HEK293 (cell line): ENCODE results near the gene DENND2A.
"Not testable (repeated sequence)": the region's sequence is repeated elsewhere in the genome, so short reads cannot be mapped to it uniquely, and the experiment has no call there.

ENCODE experiments used
- CTCF ChIA-PET: fragments of 350-600 bp; formaldehyde crosslinking; extraction: SDS; loops from one replicate; lab custom pipeline; 2021; ENCODE audit warnings: antibody characterized with exemption; lab: Yijun Ruan, JAX
- POLR2A ChIA-PET: fragments of 300-600 bp; formaldehyde crosslinking; extraction: SDS; loops from one replicate; lab custom pipeline; 2020; ENCODE audit warnings: antibody characterized with exemption, inconsistent platforms; lab: Yijun Ruan, JAX
- H3K27ac ChIP-seq: fragments of 200-500 bp; sonication (Bioruptor generic); 2 replicates; pipeline ENCODE4 v1.5.1; 2014; ENCODE audit warnings: low read depth, low read length, control low read depth, inconsistent platforms; ENCODE audit errors: extremely low read depth
- H3K36me3 ChIP-seq, 2 experiments: fragments of 200-500 bp in 1 of 2; sonication (Bioruptor generic) in 1 of 2; 1 replicate in 1 of 2; 2 replicates in 1 of 2; pipeline ENCODE4 v1.5.1; 2014 to 2017; ENCODE audit warnings: inconsistent platforms in 2 of 2, low read length in 2 of 2; ENCODE audit not compliant: control insufficient read depth in 2 of 2, insufficient read depth in 1 of 2
- H3K4me1 ChIP-seq: fragments of 200-500 bp; sonication (Bioruptor generic); 2 replicates; pipeline ENCODE4 v1.5.1; 2014; ENCODE audit warnings: mild to moderate bottlenecking, low read length, inconsistent platforms; ENCODE audit not compliant: control insufficient read depth, insufficient read depth
- H3K4me3 ChIP-seq: 2 replicates; pipeline ENCODE4 v1.5.1; 2011; ENCODE audit warnings: low read depth, mild to moderate bottlenecking, control low read depth, low read length, moderate library complexity
- H3K9me3 ChIP-seq: fragments of 200-500 bp; sonication (Bioruptor generic); 2 replicates; pipeline ENCODE4 v1.5.1; 2014; ENCODE audit warnings: low read depth, low read length, inconsistent platforms; ENCODE audit not compliant: control insufficient read depth, insufficient read depth
- HIC1 ChIP-seq: fragments of 450-650 bp; formaldehyde crosslinking; IDR thresholded peaks from 2 replicates; pipeline ENCODE4 v1.5.1; 2016; ENCODE audit warnings: missing biosample characterization, missing genetic modification characterization
- KLF10 ChIP-seq: fragments of 450-650 bp; IDR thresholded peaks from 2 replicates; pipeline ENCODE4 v1.5.1; 2018; ENCODE audit warnings: missing biosample characterization, mild to moderate bottlenecking, missing genetic modification characterization
- ZFHX2 ChIP-seq: fragments of 450-650 bp; formaldehyde crosslinking; conservative IDR thresholded peaks from 2 replicates; pipeline ENCODE4 v1.5.1; 2016; ENCODE audit warnings: missing biosample characterization, missing genetic modification characterization
- ZNF121 ChIP-seq: fragments of 450-650 bp; formaldehyde crosslinking; IDR thresholded peaks from 2 replicates; pipeline ENCODE4 v1.5.1; 2016; ENCODE audit warnings: missing biosample characterization, missing genetic modification characterization
- ZNF140 ChIP-seq: fragments of 450-650 bp; formaldehyde crosslinking; IDR thresholded peaks from 2 replicates; pipeline ENCODE4 v1.5.1; 2016; ENCODE audit warnings: missing biosample characterization, missing genetic modification characterization
- ZNF146 ChIP-seq: fragments of 450-650 bp; formaldehyde crosslinking; IDR thresholded peaks from 2 replicates; pipeline ENCODE4 v1.5.1; 2016; ENCODE audit warnings: missing biosample characterization, missing genetic modification characterization
- ZNF174 ChIP-seq: fragments of 450-650 bp; formaldehyde crosslinking; IDR thresholded peaks from 2 replicates; pipeline ENCODE4 v1.5.0; 2017; ENCODE audit warnings: missing biosample characterization, mild to moderate bottlenecking, missing genetic modification characterization
- ZNF2 ChIP-seq: fragments of 450-650 bp; formaldehyde crosslinking; IDR thresholded peaks from 2 replicates; pipeline ENCODE4 v1.5.1; 2016; ENCODE audit warnings: missing biosample characterization, missing genetic modification characterization
- ZNF211 ChIP-seq: fragments of 450-650 bp; formaldehyde crosslinking; IDR thresholded peaks from 2 replicates; pipeline ENCODE4 v1.5.1; 2016; ENCODE audit warnings: low read depth, missing biosample characterization, missing genetic modification characterization
- ZNF280D ChIP-seq: fragments of 450-650 bp; formaldehyde crosslinking; IDR thresholded peaks from 2 replicates; pipeline ENCODE4 v1.5.1; 2016; ENCODE audit warnings: missing biosample characterization, missing genetic modification characterization
- ZNF292 ChIP-seq: fragments of 450-650 bp; formaldehyde crosslinking; IDR thresholded peaks from 2 replicates; pipeline ENCODE4 v1.5.1; 2016; ENCODE audit warnings: low read depth, missing biosample characterization, missing genetic modification characterization, borderline replicate concordance
- ZNF324 ChIP-seq: fragments of 450-650 bp; formaldehyde crosslinking; IDR thresholded peaks from 2 replicates; pipeline ENCODE4 v1.5.1; 2016; ENCODE audit warnings: missing biosample characterization, missing genetic modification characterization
- ZNF350 ChIP-seq: fragments of 450-650 bp; formaldehyde crosslinking; IDR thresholded peaks from 2 replicates; pipeline ENCODE4 v1.5.0; 2017; ENCODE audit warnings: missing biosample characterization, mild to moderate bottlenecking, missing genetic modification characterization
- ZNF391 ChIP-seq: fragments of 450-650 bp; formaldehyde crosslinking; IDR thresholded peaks from 2 replicates; pipeline ENCODE4 v1.5.1; 2016; ENCODE audit warnings: low read depth, missing biosample characterization, missing genetic modification characterization, borderline replicate concordance
- ZNF501 ChIP-seq: fragments of 450-650 bp; formaldehyde crosslinking; IDR thresholded peaks from 2 replicates; pipeline ENCODE4 v1.5.1; 2016; ENCODE audit warnings: missing biosample characterization, missing genetic modification characterization
- ZNF600 ChIP-seq: fragments of 450-650 bp; formaldehyde crosslinking; IDR thresholded peaks from 2 replicates; pipeline ENCODE4 v1.5.1; 2016; ENCODE audit warnings: missing biosample characterization, missing genetic modification characterization
- ZNF785 ChIP-seq: fragments of 450-650 bp; formaldehyde crosslinking; IDR thresholded peaks from 2 replicates; pipeline ENCODE4 v1.5.1; 2016; ENCODE audit warnings: missing biosample characterization, missing genetic modification characterization
- ZSCAN16 ChIP-seq: fragments of 450-650 bp; formaldehyde crosslinking; IDR thresholded peaks from 2 replicates; pipeline ENCODE4 v1.5.1; 2016; ENCODE audit warnings: missing biosample characterization, missing genetic modification characterization
- ZXDB ChIP-seq: fragments of 450-650 bp; formaldehyde crosslinking; IDR thresholded peaks from 2 replicates; pipeline ENCODE4 v1.5.1; 2016; ENCODE audit warnings: missing biosample characterization, missing genetic modification characterization
- TF ChIP-seq, protein P1 (sequence below): fragments of 450-650 bp; formaldehyde crosslinking; IDR thresholded peaks from 2 replicates; pipeline ENCODE4 v1.5.1; 2016; ENCODE audit warnings: missing biosample characterization, missing genetic modification characterization

DENND2A gene

DNA sequence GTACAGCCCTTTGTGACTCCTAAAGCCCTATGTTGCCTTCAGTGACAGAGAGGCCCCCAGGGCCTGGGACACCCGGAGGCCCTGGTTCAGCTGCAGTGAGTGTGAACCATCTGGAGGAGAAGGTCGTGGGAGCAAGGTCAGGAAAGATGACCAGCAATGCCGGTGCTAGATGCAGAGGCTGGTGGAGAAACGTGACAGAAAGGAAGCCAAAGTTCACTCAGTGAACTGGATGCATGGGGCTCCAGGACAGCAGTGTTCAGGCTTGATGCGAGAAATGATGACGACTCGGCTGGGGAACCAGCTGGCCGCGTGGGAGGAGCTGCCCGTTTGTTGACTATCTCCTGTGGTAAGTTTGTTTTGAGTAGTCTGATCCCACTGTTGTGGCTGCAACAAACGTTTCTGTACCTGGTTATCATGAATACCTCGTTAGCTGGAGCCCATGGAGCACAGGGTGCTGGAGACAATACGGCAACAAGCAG is 107.2 kb downstream of the DENND2A start:
- CTCF ChIA-PET = no interaction called here
- POLR2A ChIA-PET = no interaction called here
- TF ChIP-seq ZNF600 (tag by site-specific recombination) = 0 out of 2 replicates have a peak, but pooled peaks have one; percentile 14
- TF ChIP-seq ZNF121 (tag by site-specific recombination) = no peak
- TF ChIP-seq ZNF280D (tag by site-specific recombination) = no peak
- TF ChIP-seq ZNF350 = no peak
- TF ChIP-seq ZNF211 = no peak
- TF ChIP-seq ZFHX2 = peak; percentile 42
- TF ChIP-seq ZNF140 = no peak
- TF ChIP-seq ZNF2 (tag by site-specific recombination) = no peak
- no peak for TF ChIP-seq ZNF391

GRCh38 chr7:140529428-140529827 is 111.2 kb downstream of the DENND2A start:
- CTCF ChIA-PET = interaction anchor here (0.6 kb wide), 1 partner anchor 10 kb away, joined by 3 read pairs; no protein-coding TSS in a partner anchor
- H3K9me3 ChIP-seq, H3K4me3 ChIP-seq, POLR2A ChIA-PET, H3K27ac ChIP-seq, H3K4me1 ChIP-seq, H3K36me3 ChIP-seq: not testable (repeated sequence)
- TF ChIP-seq ZNF146 (tag by site-specific recombination) = peak; percentile 96
- TF ChIP-seq, protein P1, sequence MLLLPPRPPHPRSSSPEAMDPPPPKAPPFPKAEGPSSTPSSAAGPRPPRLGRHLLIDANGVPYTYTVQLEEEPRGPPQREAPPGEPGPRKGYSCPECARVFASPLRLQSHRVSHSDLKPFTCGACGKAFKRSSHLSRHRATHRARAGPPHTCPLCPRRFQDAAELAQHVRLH (tag by site-specific recombination) = peak; percentile 77

More for the DNA sequence above, 107.2 kb downstream of the DENND2A start:
- Histone ChIP-seq H3K27ac (no peak overlapping the region), H3K4me1 (no peaks in the 10 kb centered on the region), H3K36me3 (no peaks in the 10 kb centered on the region), H3K4me3 (no peak overlapping the region), H3K9me3 (no peaks in the 10 kb centered on the region)

GRCh38 chr7:140526787-140527664 is 113.6 kb downstream of the DENND2A start:
- Histone ChIP-seq H3K4me3 (no peak overlapping the region), H3K36me3 (peaks cover 0 to 4% of the 10 kb centered on the region in 2 experiments; a peak in 1 of 3 replicates), H3K4me1 (no peaks in the 10 kb centered on the region), H3K9me3 (no peaks in the 10 kb centered on the region), H3K27ac (no peak overlapping the region)
- TF ChIP-seq ZXDB (tag by site-specific recombination) = no peak
- TF ChIP-seq HIC1 (tag by site-specific recombination) = no peak
- no peak for TF ChIP-seq ZNF501 (tag by site-specific recombination)
- TF ChIP-seq, protein P1 (tag by site-specific recombination) = no peak
- TF ChIP-seq ZNF785 (tag by site-specific recombination) = no peak
- no peak for TF ChIP-seq ZNF174 (tag by site-specific recombination)
- TF ChIP-seq ZNF324 (tag by site-specific recombination) = no peak
- no peak for TF ChIP-seq ZNF292 (tag by site-specific recombination)
- TF ChIP-seq ZSCAN16 (tag by site-specific recombination) = no peak
- TF ChIP-seq ZNF146 (tag by site-specific recombination) = no peak
- TF ChIP-seq KLF10 = no peak
- POLR2A ChIA-PET = interaction anchor here (0.6 kb wide), 1 partner anchor 361 kb away, joined by 9 read pairs; no protein-coding TSS in a partner anchor
- CTCF ChIA-PET = interaction anchor here (0.7 to 1.3 kb wide), 2 partner anchors 49 to 1382 kb away, joined by 3 read pairs; no protein-coding TSS in a partner anchor
